ENCODE measurements around the gene FAM180B. TPM values are rescaled to one million over a fixed set of nuclear protein-coding genes. Genes with fewer than 3 reads are reported as not detected.
A peak's percentile ranks its signal among the peaks of the same experiment; 100 is the strongest.
"Not testable (repeated sequence)": the region's sequence is repeated elsewhere in the genome, so short reads cannot be mapped to it uniquely, and the experiment has no call there.

Gene FAM180B, protein sequence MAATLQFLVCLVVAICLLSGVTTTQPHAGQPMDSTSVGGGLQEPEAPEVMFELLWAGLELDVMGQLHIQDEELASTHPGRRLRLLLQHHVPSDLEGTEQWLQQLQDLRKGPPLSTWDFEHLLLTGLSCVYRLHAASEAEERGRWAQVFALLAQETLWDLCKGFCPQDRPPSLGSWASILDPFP
- under 1 TPM; 0.16 to 0.24 TPM for total RNA-seq

DNA sequence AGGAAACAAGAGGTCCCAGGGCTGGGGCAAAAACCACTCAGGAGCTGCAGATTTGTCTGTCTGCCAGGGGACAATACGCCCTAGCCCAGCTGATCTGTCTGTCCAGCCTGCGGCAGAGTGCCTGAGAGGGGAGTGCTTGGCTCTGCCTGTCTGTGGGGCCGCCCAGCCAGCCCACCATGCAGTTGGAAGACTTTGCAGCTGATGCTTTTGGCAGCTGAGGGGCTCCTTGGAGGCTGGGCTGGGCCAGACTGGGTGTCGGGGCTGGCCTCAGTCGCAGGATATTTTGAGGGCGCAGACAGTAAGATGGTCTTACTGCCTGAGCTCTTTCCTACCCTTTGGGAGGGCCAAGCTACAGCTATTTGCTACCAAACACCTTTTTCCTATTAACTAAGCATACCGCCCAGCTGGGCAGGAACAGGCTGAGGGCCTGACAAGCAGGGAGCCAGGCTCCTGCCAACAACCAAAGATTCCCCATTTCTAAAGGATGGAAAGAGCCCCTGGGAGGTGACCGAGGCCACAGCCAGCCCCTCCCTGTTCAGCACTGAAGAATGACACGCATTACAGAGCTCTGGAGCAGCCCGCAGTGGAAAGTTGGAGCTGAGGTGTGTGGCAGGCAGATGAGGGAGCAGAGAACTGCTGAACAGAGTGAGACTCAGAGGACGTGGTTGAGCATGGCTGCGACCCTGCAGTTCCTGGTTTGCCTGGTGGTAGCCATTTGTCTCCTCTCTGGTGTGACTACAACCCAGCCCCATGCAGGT, at the start of gene FAM180B:
Gene FAM180B, plus strand, starts transcription at position 581 of the 758 bp plus-strand sequence. Its CDS starts 91 bp downstream, at position 672.
- ATAC-seq (replicated peaks in 1 of 2), result peak; percentile 3 to 8
- Mint-ChIP-seq H3K4me3 (no peak within 1 kb of the TSS), H3K4me1 (ENCODE audit: low read depth) (no peaks in the 10 kb centered on the region), H3K36me3 (ENCODE audit: insufficient read depth in 2 of 2) (peaks cover 9 to 13% of the 10 kb centered on the region in 2 donors), H3K9me3 (no peaks in the 10 kb centered on the region), H3K27ac (no peak within 1 kb of the TSS), H3K27me3 (ENCODE audit: low read depth) (no peaks in the 10 kb centered on the region)
- no peak for DNase-seq

DNA sequence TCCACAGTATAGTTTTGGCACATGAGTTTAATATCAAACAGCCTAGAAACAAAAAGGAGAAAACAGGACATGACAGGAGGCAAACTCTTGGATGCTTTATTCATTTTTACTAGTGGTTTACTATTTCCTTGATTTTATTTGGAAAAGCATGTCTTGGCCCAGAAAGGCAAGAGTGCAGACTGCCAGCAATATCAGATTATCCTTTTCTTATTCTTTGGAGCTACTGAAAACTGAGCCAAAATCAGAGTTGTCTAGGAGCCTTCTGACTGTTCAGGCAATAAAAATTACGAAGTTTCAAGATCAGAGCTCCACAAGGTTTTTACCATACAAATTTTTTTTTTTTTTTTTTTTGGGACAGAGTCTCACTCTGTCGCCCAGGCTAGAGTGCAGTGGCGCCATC, 49.6 kb upstream of the FAM180B start:
- H3K9me3 Mint-ChIP-seq, result no peaks in the 10 kb centered on the region
- peaks cover 1 to 14% of the 10 kb centered on the region in 2 donors for H3K36me3 Mint-ChIP-seq (ENCODE audit: insufficient read depth in 2 of 2)
- H3K27ac Mint-ChIP-seq, result no peak overlapping the region
- no peak overlapping the region for H3K4me3 Mint-ChIP-seq
- DNase-seq (no peak), ATAC-seq (replicated peaks in 1 of 2) (no peak)
- H3K4me1 Mint-ChIP-seq (ENCODE audit: low read depth), result peaks cover 73% of the 10 kb centered on the region
- no peaks in the 10 kb centered on the region for H3K27me3 Mint-ChIP-seq (ENCODE audit: low read depth)

DNA sequence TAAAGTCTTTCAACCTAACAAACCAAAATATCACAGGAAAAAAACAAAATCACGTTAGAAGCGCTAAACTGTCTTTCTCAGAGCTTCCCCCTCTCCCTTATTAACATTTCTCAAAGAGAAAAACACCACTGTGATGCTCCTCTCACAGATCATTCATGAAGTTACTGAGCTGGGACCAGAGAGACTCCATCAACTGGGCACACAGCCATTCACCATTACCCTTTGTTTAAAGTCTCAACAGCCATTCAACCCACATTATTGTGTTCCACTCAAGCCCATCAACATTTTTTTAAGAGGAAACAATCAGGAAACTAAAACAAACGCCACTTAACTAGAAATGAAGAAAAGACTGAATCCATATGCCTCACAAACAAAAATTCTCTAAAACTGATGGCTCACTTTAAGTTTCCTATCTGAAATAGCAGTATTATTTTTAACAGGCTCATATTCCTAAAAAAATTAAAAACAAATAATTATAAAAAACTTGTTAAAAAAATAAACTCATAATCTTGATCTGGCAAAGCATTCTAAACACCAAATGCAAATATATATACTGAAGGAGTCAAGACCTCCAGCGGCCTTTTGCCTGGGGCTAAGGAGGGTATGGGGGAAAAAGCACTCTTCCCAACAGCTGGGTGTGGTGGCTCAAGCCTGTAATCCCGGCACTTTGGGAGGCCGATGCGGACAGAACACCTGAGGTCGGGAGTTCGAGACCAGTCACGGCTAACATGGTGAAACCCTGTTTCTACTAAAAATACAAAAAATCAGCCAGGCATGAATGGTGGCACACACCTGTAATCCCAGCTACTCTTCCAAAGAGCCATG, 47.5 kb upstream of the FAM180B start:
- peak overlapping the region; percentile 98 for H3K27ac Mint-ChIP-seq
- peaks cover 70% of the 10 kb centered on the region for H3K4me1 Mint-ChIP-seq (ENCODE audit: low read depth)
- DNase-seq, result no peak
- no peak overlapping the region for H3K4me3 Mint-ChIP-seq
- no peak for ATAC-seq (replicated peaks in 1 of 2)
- H3K9me3 Mint-ChIP-seq, result no peaks in the 10 kb centered on the region
- peaks cover 1 to 14% of the 10 kb centered on the region in 2 donors for H3K36me3 Mint-ChIP-seq (ENCODE audit: insufficient read depth in 2 of 2)
- no peaks in the 10 kb centered on the region for H3K27me3 Mint-ChIP-seq (ENCODE audit: low read depth)

DNA sequence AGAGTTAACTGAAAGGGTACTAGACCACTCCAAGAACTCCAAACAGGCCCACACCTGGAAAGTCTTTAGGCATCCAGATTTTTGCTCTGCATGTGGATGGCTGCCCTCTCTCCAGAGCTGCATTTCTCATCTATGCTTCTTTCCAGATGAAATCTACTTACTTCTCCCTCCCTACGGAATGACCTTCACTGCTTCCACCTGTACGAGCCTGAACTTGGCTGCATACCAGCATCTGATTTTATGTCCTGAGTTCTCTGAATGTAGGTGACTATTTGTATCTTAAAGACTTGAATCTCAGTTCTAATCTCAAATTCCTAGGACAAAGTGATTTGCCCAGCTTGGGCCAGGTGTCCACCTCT, 46.8 kb upstream of the FAM180B start:
- no peak for ATAC-seq (replicated peaks in 1 of 2)
- Mint-ChIP-seq H3K9me3 (no peaks in the 10 kb centered on the region), H3K4me3 (peak overlapping the region; percentile 4 to 81), H3K27ac (peak overlapping the region; percentile 98), H3K27me3 (ENCODE audit: low read depth) (no peaks in the 10 kb centered on the region), H3K4me1 (ENCODE audit: low read depth) (peaks cover 72% of the 10 kb centered on the region), H3K36me3 (ENCODE audit: insufficient read depth in 2 of 2) (peaks cover 1 to 14% of the 10 kb centered on the region in 2 donors)
- no peak for DNase-seq

DNA sequence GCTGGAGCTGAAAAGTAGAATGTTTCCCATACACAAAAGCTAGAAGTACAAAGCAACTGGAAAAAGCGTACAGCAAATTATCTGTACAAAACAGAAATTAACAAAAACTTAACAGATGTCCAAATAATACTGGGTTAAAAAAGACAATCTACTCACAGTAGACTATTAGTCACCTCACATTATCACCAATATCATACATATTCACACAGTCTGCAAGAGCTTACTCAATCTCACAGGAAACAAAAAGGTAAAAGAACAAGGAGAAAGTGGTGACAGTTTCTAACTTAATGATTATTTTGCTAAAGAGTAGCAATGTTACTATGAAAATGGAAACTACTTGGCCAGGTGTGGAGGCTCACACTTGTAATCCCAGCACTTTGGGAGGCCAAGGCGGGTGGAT, 45.4 kb upstream of the FAM180B start:
- H3K27ac Mint-ChIP-seq, result peak overlapping the region; percentile 98
- H3K9me3 Mint-ChIP-seq, result no peaks in the 10 kb centered on the region
- ATAC-seq (replicated peaks in 1 of 2) (no peak), DNase-seq (no peak)
- peaks cover 71% of the 10 kb centered on the region for H3K4me1 Mint-ChIP-seq (ENCODE audit: low read depth)
- peak overlapping the region; percentile 70 to 81 for H3K4me3 Mint-ChIP-seq
- H3K27me3 Mint-ChIP-seq (ENCODE audit: low read depth), result no peaks in the 10 kb centered on the region
- peaks cover 1 to 9% of the 10 kb centered on the region in 2 donors for H3K36me3 Mint-ChIP-seq (ENCODE audit: insufficient read depth in 2 of 2)

DNA sequence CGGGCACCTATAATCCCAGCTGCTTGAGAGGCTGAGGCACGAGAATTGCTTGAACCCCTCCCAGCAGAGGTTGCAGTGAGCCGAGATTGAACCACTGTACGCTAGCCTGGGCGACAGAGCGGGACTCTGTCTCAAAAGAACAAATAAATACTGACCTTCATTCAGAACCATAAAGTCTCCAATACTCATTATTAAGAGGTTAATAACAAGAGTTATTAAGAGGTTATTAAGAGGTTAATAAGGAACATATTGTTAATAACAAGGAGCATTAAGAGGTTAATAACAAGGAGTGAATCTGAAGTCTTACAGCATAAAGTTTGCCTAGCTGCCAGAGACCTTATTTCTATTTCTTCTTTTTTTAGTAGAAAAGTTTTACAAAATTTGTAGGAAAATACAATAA, 41.2 kb upstream of the FAM180B start:
- no peak overlapping the region for H3K27ac Mint-ChIP-seq
- no peak overlapping the region for H3K4me3 Mint-ChIP-seq
- no peaks in the 10 kb centered on the region for H3K9me3 Mint-ChIP-seq
- peaks cover 3 to 9% of the 10 kb centered on the region in 2 donors for H3K36me3 Mint-ChIP-seq (ENCODE audit: insufficient read depth in 2 of 2)
- ATAC-seq (replicated peaks in 1 of 2) (no peak), DNase-seq (no peak)
- H3K4me1 Mint-ChIP-seq (ENCODE audit: low read depth), result peaks cover 77% of the 10 kb centered on the region
- no peaks in the 10 kb centered on the region for H3K27me3 Mint-ChIP-seq (ENCODE audit: low read depth)

DNA sequence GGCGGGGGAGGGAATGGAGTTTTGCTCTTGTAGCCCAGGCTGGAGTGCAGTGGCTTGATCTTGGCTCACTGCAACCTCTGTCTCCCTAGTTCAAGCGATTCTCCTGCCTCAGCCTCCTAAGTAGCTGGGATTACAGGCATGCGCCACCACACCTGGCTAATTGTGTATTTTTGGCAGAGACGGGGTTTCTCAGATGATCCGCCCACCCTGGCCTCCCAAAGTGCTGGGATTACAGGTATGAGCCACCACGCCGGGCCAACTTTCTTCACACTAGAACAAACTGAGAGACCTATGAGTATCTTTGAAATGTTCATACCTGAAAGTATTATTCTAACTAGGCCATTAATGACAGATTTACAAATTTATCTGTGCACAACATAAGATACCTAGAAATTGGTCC, 40.2 kb upstream of the FAM180B start:
- Mint-ChIP-seq H3K27ac (peak overlapping the region; percentile 60), H3K4me1 (ENCODE audit: low read depth) (peaks cover 77% of the 10 kb centered on the region)
- not testable (repeated sequence) for H3K9me3 Mint-ChIP-seq

DNA sequence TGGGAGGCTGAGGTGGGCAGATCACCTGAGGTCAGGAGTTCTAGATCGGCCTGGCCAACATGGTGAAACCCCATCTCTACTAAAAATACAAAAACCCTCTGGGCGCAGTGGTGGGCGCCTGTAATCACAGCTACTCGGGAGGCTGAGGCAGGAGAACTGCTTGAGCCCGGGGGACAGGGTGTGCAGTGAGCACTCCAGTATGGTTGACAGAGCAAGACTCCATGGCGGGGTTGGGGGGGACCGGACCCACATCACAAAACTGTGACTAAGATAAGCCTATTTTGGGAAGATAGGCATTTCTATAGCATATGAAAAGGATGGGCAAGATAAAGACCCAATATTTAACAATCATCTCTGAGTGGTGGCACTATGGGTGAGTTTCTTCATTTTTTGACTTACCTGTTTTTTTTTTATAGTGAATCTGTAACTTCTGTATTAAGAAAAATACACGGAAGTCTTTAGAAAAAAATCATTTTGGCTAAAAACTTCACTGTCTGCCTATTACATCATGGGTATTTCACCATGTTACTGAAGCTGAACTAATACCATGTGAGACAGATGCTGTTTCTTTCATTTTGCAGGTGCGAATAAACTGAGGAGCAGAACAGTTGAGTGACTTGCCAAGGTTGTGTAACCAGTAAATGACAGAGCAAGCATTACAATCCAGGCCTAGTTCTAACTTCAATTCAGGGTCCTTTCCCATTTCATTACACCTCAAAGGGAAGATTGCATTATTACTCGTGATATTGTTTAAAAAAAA, 36.0 kb upstream of the FAM180B start:
- Mint-ChIP-seq H3K27me3 (ENCODE audit: low read depth) (no peaks in the 10 kb centered on the region), H3K4me3 (peak overlapping the region; percentile 97 to 99), H3K9me3 (no peaks in the 10 kb centered on the region), H3K4me1 (ENCODE audit: low read depth) (peaks cover 56% of the 10 kb centered on the region), H3K36me3 (ENCODE audit: insufficient read depth in 2 of 2) (peaks cover 8 to 9% of the 10 kb centered on the region in 2 donors), H3K27ac (peak overlapping the region; percentile 91)
- ATAC-seq (replicated peaks in 1 of 2), result no peak
- DNase-seq, result no peak

More for the DNA sequence above, 40.2 kb upstream of the FAM180B start:
- not testable (repeated sequence) for H3K4me3 Mint-ChIP-seq; DNase-seq; ATAC-seq (replicated peaks in 1 of 2); H3K27me3 Mint-ChIP-seq (ENCODE audit: low read depth); H3K36me3 Mint-ChIP-seq (ENCODE audit: insufficient read depth in 2 of 2)

DNA sequence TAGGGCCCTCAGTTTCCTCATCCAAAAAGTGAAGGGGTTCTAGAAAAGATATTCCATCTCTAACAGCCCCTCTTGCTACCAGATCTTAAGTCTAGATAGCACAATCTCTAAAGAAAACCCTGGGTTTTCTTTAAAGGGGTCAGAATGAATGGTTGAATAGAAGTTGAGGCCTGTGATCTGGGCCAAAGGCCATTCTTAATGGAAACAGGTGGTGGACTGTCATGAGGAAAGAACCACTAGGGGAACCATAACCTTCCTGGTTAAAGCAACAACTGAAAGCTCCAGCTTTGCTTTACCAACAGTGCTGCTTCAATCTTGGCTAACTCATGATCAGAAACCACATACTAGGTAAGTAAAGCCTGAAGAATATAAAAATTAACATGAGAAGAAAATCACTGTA, 35.4 kb upstream of the FAM180B start:
- peak overlapping the region; percentile 91 for H3K27ac Mint-ChIP-seq
- H3K4me1 Mint-ChIP-seq (ENCODE audit: low read depth), result peaks cover 56% of the 10 kb centered on the region
- peak overlapping the region; percentile 97 to 99 for H3K4me3 Mint-ChIP-seq
- H3K9me3 Mint-ChIP-seq, result no peaks in the 10 kb centered on the region
- H3K27me3 Mint-ChIP-seq (ENCODE audit: low read depth), result no peaks in the 10 kb centered on the region
- DNase-seq (no peak), ATAC-seq (replicated peaks in 1 of 2) (no peak)
- peaks cover 8 to 9% of the 10 kb centered on the region in 2 donors for H3K36me3 Mint-ChIP-seq (ENCODE audit: insufficient read depth in 2 of 2)

DNA sequence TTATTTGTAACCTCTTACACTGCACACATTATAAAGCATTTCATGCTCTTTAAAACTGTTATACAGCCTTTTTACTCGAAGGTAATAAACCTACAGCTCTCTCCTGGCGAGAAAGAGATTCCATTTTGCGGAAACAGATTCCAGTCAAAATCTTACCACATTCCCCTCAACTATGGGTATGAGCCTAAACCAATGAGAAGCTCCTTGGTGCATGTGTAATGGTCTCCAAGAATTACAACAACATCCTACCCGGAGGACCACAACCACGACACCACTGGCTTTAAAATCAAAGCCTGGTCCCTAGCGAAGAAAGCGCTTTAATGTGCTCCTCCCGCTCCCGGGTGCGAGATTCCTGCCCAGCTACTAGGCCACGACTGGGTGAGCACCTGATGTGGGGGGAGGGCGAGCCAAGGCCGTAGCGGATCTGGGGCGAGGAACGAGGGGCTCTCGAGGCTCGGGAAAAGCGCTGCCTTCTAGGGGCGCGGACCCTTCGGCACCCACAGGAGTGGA, 34.4 kb upstream of the FAM180B start:
- no peaks in the 10 kb centered on the region for H3K9me3 Mint-ChIP-seq
- ATAC-seq (replicated peaks in 1 of 2) (peak; percentile 1 to 12), DNase-seq (peak in 1 of 2 donors; percentile 26)
- H3K27ac Mint-ChIP-seq, result peak overlapping the region; percentile 98
- peak overlapping the region; percentile 97 to 99 for H3K4me3 Mint-ChIP-seq
- H3K36me3 Mint-ChIP-seq (ENCODE audit: insufficient read depth in 2 of 2), result peaks cover 7 to 8% of the 10 kb centered on the region in 2 donors
- H3K4me1 Mint-ChIP-seq (ENCODE audit: low read depth), result peaks cover 48% of the 10 kb centered on the region
- H3K27me3 Mint-ChIP-seq (ENCODE audit: low read depth), result no peaks in the 10 kb centered on the region

DNA sequence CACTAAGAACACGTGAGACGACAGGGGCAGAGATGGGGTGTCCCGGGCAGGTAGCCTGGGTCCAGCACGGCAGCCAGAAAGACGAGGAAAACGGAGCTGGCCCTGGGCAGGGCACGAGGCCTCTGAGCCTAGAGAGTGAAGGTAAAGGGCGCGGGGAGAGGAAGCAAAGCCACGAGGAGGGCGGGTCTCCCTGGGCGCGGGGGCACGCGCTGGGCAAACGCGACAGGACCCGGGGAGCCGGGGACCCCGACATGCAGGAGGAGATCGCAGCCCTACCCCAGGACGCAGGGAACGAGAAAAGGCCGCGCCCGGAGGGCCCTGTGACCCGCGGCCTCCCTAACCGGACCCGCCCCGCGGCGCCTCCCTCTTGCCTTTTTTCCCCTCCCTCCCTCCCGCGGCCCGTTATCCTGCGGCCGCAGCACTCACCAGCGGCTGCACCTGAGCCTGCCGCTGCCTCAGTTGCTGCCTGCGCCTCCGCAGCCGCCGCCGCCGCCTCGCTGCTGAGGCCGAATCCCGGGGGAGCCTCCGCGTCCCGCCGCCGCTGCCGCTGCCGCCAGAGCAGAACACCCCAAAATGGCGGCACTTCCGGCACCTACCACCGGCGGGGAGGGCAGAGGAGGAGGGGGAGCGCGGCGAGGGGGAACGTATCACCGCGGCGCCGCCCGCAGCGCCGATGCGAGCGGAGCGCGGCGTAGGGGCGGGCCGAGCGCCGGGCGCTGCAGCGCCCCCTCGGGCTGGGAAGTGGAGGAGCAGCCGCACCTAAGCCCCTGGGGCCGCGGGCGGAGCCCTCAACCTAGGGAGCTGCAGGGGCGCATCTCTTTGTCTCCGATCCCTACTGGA, 33.7 kb upstream of the FAM180B start, which contains the start of gene CELF1:
Gene CELF1, minus strand, starts transcription at position 567 of the 840 bp plus-strand sequence. CDS start 53,609 bp downstream, outside the sequence.
- Mint-ChIP-seq H3K36me3 (ENCODE audit: insufficient read depth in 2 of 2) (peaks cover 7 to 8% of the 10 kb centered on the region in 2 donors), H3K27ac (peak within 1 kb of the TSS; percentile 98), H3K4me3 (peak within 1 kb of the TSS; percentile 97 to 99), H3K27me3 (ENCODE audit: low read depth) (no peaks in the 10 kb centered on the region), H3K9me3 (no peaks in the 10 kb centered on the region), H3K4me1 (ENCODE audit: low read depth) (peaks cover 42% of the 10 kb centered on the region)
- DNase-seq (peak; percentile 95), ATAC-seq (replicated peaks in 1 of 2) (peak; percentile 97)

DNA sequence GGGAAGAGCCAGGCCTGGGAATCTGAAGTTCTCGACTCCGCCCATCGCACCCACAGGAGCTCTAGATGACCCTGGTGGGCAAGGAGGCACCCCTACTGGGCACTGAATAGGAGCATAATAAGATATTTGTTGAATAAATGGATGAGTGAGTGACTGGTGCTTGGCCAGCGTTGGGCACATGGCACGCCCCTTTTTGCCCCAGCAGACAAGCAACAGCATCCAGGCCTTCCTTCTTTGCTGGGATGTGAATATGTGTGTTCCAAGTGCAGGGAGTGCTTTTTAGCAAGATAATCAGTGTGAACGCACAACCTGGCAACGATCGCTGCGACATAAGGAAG, 33.1 kb upstream of the FAM180B start:
- no peaks in the 10 kb centered on the region for H3K9me3 Mint-ChIP-seq
- H3K4me1 Mint-ChIP-seq (ENCODE audit: low read depth), result peaks cover 36% of the 10 kb centered on the region
- H3K36me3 Mint-ChIP-seq (ENCODE audit: insufficient read depth in 2 of 2), result peaks cover 7 to 8% of the 10 kb centered on the region in 2 donors
- peak overlapping the region; percentile 86 for H3K27ac Mint-ChIP-seq
- H3K27me3 Mint-ChIP-seq (ENCODE audit: low read depth), result no peaks in the 10 kb centered on the region
- peak; percentile 25 to 33 for ATAC-seq (replicated peaks in 1 of 2)
- peak overlapping the region; percentile 97 to 99 for H3K4me3 Mint-ChIP-seq
- no peak for DNase-seq
